ENCODE results near the gene BCL2L13.
"Not testable (repeated sequence)": the region's sequence is repeated elsewhere in the genome, so short reads cannot be mapped to it uniquely, and the experiment has no call there.

- TF ChIP-seq CTCF (IDR thresholded peaks at IDR 0.05 in 8 of 11, conservative IDR thresholded peaks at IDR 0.05 in 3 of 11); POLR2A (IDR thresholded peaks at IDR 0.05): not testable (repeated sequence)
Measured at GRCh38 chr22:17671521-17672092, 33.0 kb downstream of the BCL2L13 start.

Data from spleen (tissue), 7 donors.